Large intestine (tissue), 12 donors: Measurements from ENCODE around the gene FAM177A1. TPM values are rescaled to one million over a fixed set of nuclear protein-coding genes. Genes with fewer than 3 reads are reported as not detected.

ENCODE experiments used
- DNase-seq, 2 donors: peaks; one replicate each; pipeline versions ENCODE4 v3.0.0 to v3.0.0-alpha.2; 2013
- H3K27ac ChIP-seq: one replicate; pipeline ENCODE4 v1.5.1; 2013; ENCODE audit warnings: low read length
- H3K27me3 ChIP-seq: 2 replicates; pipeline ENCODE4 v1.6.1; 2013; ENCODE audit warnings: low read length; ENCODE audit not compliant: control insufficient read depth, insufficient read depth
- H3K36me3 ChIP-seq: 2 replicates; pipeline ENCODE4 v1.6.1; 2013; ENCODE audit warnings: low read length; ENCODE audit not compliant: control insufficient read depth, insufficient read depth
- H3K4me1 ChIP-seq: one replicate; pipeline ENCODE4 v1.6.1; 2013; ENCODE audit warnings: low read length; ENCODE audit not compliant: control insufficient read depth, insufficient read depth
- H3K4me3 ChIP-seq: one replicate; pipeline ENCODE4 v1.5.1; 2013; ENCODE audit warnings: low read length
- H3K9me3 ChIP-seq: one replicate; pipeline ENCODE4 v1.6.1; 2013; ENCODE audit warnings: mild to moderate bottlenecking, low read depth, low read length, moderate library complexity; ENCODE audit not compliant: control insufficient read depth
- WGBS: methylation state at CpG from one replicate; pipeline ENCODE4 v1.1.5; 2013; ENCODE audit warnings: low lambda C conversion rate; ENCODE audit not compliant: insufficient coverage; 5-methylcytosine and 5-hydroxymethylcytosine counted together
- long read RNA-seq, 11 donors: transcript quantifications; one replicate each; lab custom pipeline, GENCODE V29; 2026
- polyA plus RNA-seq: library from polyadenylated mRNA; unstranded; fragments of 120-200 nt; gene quantifications from one replicate; pipeline ENCODE4 v1.2.1, GENCODE V29; 2013

Gene FAM177A1, protein sequence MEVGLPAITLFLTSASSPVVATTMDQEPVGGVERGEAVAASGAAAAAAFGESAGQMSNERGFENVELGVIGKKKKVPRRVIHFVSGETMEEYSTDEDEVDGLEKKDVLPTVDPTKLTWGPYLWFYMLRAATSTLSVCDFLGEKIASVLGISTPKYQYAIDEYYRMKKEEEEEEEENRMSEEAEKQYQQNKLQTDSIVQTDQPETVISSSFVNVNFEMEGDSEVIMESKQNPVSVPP
- polyA plus RNA-seq = 80.4 TPM
- long read RNA-seq, donor 1, transcript FAM177A1-202 (6 exons, 858 nt) = major isoform, 6 of 20 reads
- long read RNA-seq, donor 1, transcript FAM177A1-207 (2 exons, 540 nt) = minor isoform, 5 of 20 reads
- long read RNA-seq, donor 1, partial matches to known transcripts = 0 of 20 reads
- long read RNA-seq, donor 1, other reads (novel, unspliced or antisense) = 5 of 20 reads
- long read RNA-seq, donor 2, transcript FAM177A1-207 (2 exons, 540 nt) = major isoform, 18 of 173 reads
- long read RNA-seq, donor 2, transcript FAM177A1-202 (6 exons, 858 nt) = minor isoform, 10 of 173 reads
- long read RNA-seq, donor 2, transcript FAM177A1-201 (5 exons, 2,927 nt) = minor isoform, 7 of 173 reads
- long read RNA-seq, donor 2, partial matches to known transcripts = 106 of 173 reads
- long read RNA-seq, donor 2, other reads (novel, unspliced or antisense) = 30 of 173 reads
- long read RNA-seq, donor 3 = 0 reads
- long read RNA-seq, donor 4, partial matches to known transcripts = 0 of 4 reads
- long read RNA-seq, donor 4, other reads (novel, unspliced or antisense) = 0 of 4 reads
- long read RNA-seq, donor 5, transcript FAM177A1-202 (6 exons, 858 nt) = minor isoform, 7 of 39 reads
- long read RNA-seq, donor 5, transcript FAM177A1-207 (2 exons, 540 nt) = major isoform, 8 of 39 reads
- long read RNA-seq, donor 5, transcript FAM177A1-201 (5 exons, 2,927 nt) = minor isoform, 6 of 39 reads
- long read RNA-seq, donor 5, partial matches to known transcripts = 7 of 39 reads
- long read RNA-seq, donor 5, other reads (novel, unspliced or antisense) = 9 of 39 reads
- long read RNA-seq, donor 6, transcript FAM177A1-207 (2 exons, 540 nt) = minor isoform, 9 of 174 reads
- long read RNA-seq, donor 6, transcript FAM177A1-201 (5 exons, 2,927 nt) = major isoform, 16 of 174 reads
- long read RNA-seq, donor 6, transcript FAM177A1-202 (6 exons, 858 nt) = major isoform, 16 of 174 reads
- long read RNA-seq, donor 6, partial matches to known transcripts = 130 of 174 reads
- long read RNA-seq, donor 6, other reads (novel, unspliced or antisense) = 0 of 174 reads
- long read RNA-seq, donor 7, transcript FAM177A1-207 (2 exons, 540 nt) = major isoform, 8 of 37 reads
- long read RNA-seq, donor 7, transcript FAM177A1-201 (5 exons, 2,927 nt) = minor isoform, 5 of 37 reads
- long read RNA-seq, donor 7, partial matches to known transcripts = 9 of 37 reads
- long read RNA-seq, donor 7, other reads (novel, unspliced or antisense) = 12 of 37 reads
- long read RNA-seq, donor 8, transcript FAM177A1-202 (6 exons, 858 nt) = minor isoform, 12 of 172 reads
- long read RNA-seq, donor 8, transcript FAM177A1-201 (5 exons, 2,927 nt) = major isoform, 13 of 172 reads
- long read RNA-seq, donor 8, transcript FAM177A1-207 (2 exons, 540 nt) = minor isoform, 12 of 172 reads
- long read RNA-seq, donor 8, partial matches to known transcripts = 67 of 172 reads
- long read RNA-seq, donor 8, other reads (novel, unspliced or antisense) = 65 of 172 reads
- long read RNA-seq, donor 9, transcript FAM177A1-201 (5 exons, 2,927 nt) = minor isoform, 6 of 120 reads
- long read RNA-seq, donor 9, transcript FAM177A1-207 (2 exons, 540 nt) = major isoform, 12 of 120 reads
- long read RNA-seq, donor 9, partial matches to known transcripts = 61 of 120 reads
- long read RNA-seq, donor 9, other reads (novel, unspliced or antisense) = 38 of 120 reads
- long read RNA-seq, donor 10, transcript FAM177A1-207 (2 exons, 540 nt) = major isoform, 17 of 156 reads
- long read RNA-seq, donor 10, transcript FAM177A1-201 (5 exons, 2,927 nt) = minor isoform, 12 of 156 reads
- long read RNA-seq, donor 10, transcript FAM177A1-202 (6 exons, 858 nt) = minor isoform, 10 of 156 reads
- long read RNA-seq, donor 10, partial matches to known transcripts = 71 of 156 reads
- long read RNA-seq, donor 10, other reads (novel, unspliced or antisense) = 45 of 156 reads
- long read RNA-seq, donor 11, transcript FAM177A1-201 (5 exons, 2,927 nt) = minor isoform, 5 of 60 reads
- long read RNA-seq, donor 11, transcript FAM177A1-207 (2 exons, 540 nt) = major isoform, 6 of 60 reads
- long read RNA-seq, donor 11, partial matches to known transcripts = 16 of 60 reads
- long read RNA-seq, donor 11, other reads (novel, unspliced or antisense) = 27 of 60 reads

DNA sequence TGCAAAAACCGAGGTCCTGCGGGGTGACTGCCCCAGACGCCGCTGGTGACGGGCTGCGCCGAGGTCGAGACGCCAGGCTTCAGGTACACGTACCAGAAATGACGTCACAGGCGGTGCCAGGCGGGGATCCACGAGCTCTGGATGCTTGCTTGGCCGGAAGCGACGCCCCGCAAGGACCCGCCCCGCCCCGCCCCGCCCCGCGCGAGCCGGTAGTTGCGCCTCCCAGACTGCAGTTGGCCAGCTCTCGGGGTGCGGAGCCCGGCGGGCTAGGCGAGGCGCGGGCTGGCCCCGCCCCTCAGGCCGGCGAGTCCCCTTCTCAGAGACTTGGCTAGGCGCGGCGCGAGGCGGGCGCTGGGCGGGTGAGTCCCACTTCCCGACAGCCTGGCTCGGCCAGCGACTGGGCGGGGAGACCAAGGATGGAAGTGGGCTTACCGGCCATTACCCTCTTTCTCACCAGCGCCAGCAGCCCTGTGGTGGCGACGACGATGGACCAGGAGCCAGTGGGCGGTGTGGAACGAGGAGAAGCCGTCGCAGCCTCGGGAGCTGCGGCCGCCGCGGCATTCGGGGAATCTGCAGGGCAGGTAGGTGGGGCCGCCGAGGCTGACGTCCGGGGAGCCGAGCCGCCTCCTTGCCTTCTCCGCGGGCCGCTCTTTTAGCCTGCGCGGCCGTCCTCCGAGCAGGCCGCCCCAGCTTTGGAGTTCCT, at the start of gene FAM177A1:
TSS of gene FAM177A1 (plus strand) at position 225 of the 703 bp plus-strand sequence. CDS start at position 417, 192 bp downstream.
- WGBS = no CpG with 5 or more reads among the region's 77 CpGs
- DNase-seq = peak; percentile 98 to 99
- Histone ChIP-seq H3K4me3 (peak within 1 kb of the TSS; percentile 97), H3K9me3 (no peaks in the 10 kb centered on the region), H3K4me1 (peaks cover 5% of the 10 kb centered on the region), H3K27ac (peak within 1 kb of the TSS; percentile 100), H3K27me3 (no peaks in the 10 kb centered on the region), H3K36me3 (peaks cover 14% of the 10 kb centered on the region)

DNA sequence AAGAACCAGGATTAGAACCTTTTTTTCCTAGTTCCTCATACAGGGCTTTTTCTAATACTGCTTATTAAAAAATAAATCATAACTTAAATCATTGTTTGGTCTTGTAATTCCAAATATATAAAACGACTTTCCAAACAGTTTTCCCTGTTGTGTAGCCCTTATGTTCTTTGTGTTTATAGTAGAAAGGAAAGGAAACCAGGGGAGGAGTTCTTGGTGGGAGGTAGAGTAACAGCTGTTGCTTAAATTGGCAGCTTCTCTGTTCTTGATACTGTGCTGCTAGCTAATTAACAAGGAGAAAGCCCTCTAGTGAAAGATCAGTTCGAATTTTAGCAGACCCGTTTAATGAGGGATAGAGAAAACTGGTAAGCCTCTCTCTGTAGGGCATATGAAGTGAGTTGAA, 48.3 kb upstream of the FAM177A1 start:
- no peaks in the 10 kb centered on the region for H3K4me1 ChIP-seq
- no peak for DNase-seq
- WGBS = 67% methylated on average over 1 of the region's 3 CpGs
- no peaks in the 10 kb centered on the region for H3K9me3 ChIP-seq
- no peak overlapping the region for H3K4me3 ChIP-seq
- no peak overlapping the region for H3K27ac ChIP-seq
- no peaks in the 10 kb centered on the region for H3K27me3 ChIP-seq
- peaks cover 20% of the 10 kb centered on the region for H3K36me3 ChIP-seq

DNA sequence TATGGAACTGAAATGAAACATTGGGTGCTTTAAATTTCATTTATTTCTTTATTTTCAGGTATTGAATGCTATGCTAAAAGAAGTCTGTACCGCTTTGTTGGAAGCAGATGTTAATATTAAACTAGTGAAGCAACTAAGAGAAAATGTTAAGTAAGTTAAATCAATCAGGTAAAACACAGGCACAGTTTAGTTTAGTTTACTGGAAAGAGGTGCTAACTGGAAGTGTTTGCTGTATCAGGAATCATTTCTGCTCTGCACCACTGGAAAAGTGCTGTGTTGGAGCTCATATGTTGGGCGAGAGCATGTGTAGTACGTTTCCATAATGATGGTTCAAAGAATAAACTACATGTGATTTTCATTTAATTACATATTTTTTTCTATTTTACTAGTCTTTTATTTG, 46.6 kb upstream of the FAM177A1 start:
- no peak overlapping the region for H3K27ac ChIP-seq
- WGBS = 96% methylated on average over 3 of the region's 3 CpGs
- no peak overlapping the region for H3K4me3 ChIP-seq
- no peak for DNase-seq
- no peaks in the 10 kb centered on the region for H3K4me1 ChIP-seq
- no peaks in the 10 kb centered on the region for H3K9me3 ChIP-seq
- H3K27me3 ChIP-seq = no peaks in the 10 kb centered on the region
- peaks cover 26% of the 10 kb centered on the region for H3K36me3 ChIP-seq

DNA sequence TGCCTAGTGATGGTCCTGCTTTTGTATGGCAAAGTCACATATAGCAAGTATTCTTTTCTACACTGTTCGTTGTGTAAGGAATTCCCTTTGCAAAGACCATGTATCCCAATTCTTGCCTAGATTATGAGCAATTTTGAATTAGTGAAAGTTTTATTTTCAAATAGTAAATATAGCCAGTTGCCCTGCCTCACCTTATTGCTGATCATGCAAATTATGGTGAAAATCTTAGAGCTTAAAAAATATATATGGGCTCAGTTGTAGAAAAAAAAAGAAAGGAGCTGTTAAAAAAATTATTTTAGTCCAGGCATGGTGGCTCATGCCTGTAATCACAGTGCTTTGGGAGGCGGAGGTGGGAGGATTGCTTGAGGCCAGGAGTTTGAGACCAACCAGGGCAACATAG, 44.5 kb upstream of the FAM177A1 start:
- peaks cover 34% of the 10 kb centered on the region for H3K36me3 ChIP-seq
- no peaks in the 10 kb centered on the region for H3K4me1 ChIP-seq
- H3K9me3 ChIP-seq = no peaks in the 10 kb centered on the region
- H3K27ac ChIP-seq = no peak overlapping the region
- no peak for DNase-seq
- WGBS = no CpG with 5 or more reads among the region's 2 CpGs
- no peaks in the 10 kb centered on the region for H3K27me3 ChIP-seq
- no peak overlapping the region for H3K4me3 ChIP-seq

DNA sequence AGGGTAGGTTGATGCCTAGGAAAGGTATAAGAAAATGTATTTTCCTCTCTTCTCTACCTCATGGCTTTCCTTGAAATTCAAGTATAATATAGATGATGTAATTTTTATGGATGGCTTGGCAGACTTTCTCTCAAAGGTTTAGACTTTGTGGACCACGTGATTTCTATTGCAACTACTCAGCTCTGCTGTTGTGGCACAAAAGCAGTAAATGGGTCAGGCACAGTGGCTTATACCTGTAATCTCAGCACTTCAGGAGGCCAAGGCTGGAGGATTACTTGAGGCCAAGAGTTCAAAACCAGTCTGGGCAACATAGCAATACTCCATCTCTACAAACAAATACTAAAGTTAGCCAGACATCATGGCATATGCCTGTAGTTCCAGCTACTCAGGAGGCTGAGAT, 41.2 kb upstream of the FAM177A1 start:
- Histone ChIP-seq H3K27me3 (no peaks in the 10 kb centered on the region), H3K4me1 (no peaks in the 10 kb centered on the region), H3K36me3 (peaks cover 41% of the 10 kb centered on the region), H3K9me3 (no peaks in the 10 kb centered on the region), H3K27ac (no peak overlapping the region), H3K4me3 (no peak overlapping the region)
- peak in 1 of 2 donors; percentile 7 for DNase-seq
- no CpG with 5 or more reads among the region's 1 CpG for WGBS

DNA sequence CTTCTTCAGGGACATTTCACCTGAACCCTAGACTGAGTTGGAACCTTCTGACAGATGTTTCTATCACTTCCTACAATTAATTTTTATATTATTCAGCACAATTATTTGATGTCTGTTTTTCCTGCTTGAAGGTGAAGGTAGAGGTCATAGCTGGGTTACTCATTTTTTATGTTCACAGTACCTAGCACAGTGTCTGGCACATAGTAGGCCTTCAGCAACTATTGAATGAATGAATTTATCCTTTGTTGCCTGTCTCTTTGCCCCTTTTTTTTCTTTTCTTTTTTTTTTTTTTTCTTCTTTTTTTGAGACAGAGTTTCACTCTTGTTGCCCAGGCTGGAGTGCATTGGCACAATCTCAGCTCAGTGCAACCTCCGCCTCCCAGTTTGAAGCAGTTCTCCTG, 29.5 kb upstream of the FAM177A1 start:
- Histone ChIP-seq H3K9me3 (no peaks in the 10 kb centered on the region), H3K27ac (no peak overlapping the region), H3K4me3 (no peak overlapping the region), H3K27me3 (no peaks in the 10 kb centered on the region), H3K36me3 (peaks cover 55% of the 10 kb centered on the region), H3K4me1 (no peaks in the 10 kb centered on the region)
- WGBS = no CpG with 5 or more reads among the region's 1 CpG
- no peak for DNase-seq

DNA sequence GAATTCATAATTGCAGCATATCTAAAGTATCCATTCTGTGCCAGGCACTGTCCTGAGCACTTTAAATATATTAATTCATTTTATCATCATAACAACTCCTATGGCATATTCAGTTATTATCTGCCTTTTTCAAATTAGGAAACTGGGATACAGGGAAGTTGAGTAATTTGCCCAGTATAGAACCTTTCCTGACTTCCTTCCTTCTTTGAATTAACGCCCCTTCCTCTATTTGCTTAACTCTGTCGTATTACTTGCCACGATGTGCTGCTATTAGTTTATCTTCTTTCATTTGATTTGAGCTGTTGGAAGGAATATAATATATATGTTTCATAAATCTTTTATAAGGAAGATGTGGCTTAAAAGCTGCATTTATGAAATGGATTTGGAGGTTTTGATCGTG, 25.4 kb upstream of the FAM177A1 start:
- Histone ChIP-seq H3K4me3 (no peak overlapping the region), H3K36me3 (peaks cover 54% of the 10 kb centered on the region), H3K27me3 (no peaks in the 10 kb centered on the region), H3K27ac (no peak overlapping the region), H3K4me1 (no peaks in the 10 kb centered on the region), H3K9me3 (no peaks in the 10 kb centered on the region)
- 83% methylated on average over 4 of the region's 4 CpGs for WGBS
- DNase-seq = no peak

DNA sequence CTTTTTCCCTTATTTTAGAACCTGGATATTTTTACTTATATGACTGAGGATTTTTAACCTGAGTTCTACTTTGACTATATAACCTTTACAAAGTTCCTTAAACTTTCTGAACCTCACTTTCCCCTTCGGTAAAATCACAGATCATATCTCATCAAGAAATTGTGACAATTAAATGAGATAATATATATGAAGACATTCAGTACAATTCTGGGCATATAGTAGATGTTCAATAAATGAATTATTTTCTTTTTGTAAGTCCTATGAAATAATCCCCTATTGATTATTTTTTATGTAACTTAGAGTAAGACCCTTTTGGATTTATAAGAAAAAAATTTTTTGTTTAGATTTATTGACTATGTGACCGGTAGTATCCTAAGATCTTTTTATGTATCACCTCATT, 17.6 kb upstream of the FAM177A1 start:
- Histone ChIP-seq H3K36me3 (peaks cover 39% of the 10 kb centered on the region), H3K4me1 (no peaks in the 10 kb centered on the region), H3K9me3 (no peaks in the 10 kb centered on the region), H3K4me3 (no peak overlapping the region), H3K27me3 (no peaks in the 10 kb centered on the region), H3K27ac (no peak overlapping the region)
- WGBS = 100% methylated on average over 1 of the region's 2 CpGs
- no peak for DNase-seq
